ENCODE data around the gene SPAG16.

The SPAG16 gene

DNA sequence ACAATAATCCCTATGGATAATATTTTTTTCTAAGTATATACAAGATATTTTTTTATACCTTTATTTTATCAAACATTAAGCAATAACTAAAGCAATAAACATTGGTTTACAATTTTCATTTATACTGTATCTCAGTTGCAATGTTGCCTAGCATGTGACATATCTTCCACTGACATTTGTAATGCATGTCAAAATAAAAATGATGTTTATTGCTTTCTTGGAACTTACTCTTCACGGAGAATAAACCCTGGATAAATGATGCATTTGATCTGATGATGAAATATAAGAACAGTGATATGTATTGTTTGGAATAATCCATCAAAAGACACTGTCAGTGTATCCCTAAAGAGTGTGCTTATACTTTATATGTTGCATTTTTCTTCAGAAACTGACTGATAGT is 135.7 kb downstream of the SPAG16 start:
- TF ChIP-seq SPI1 (IDR thresholded peaks at IDR 0.05; ENCODE audit: borderline replicate concordance, low read depth) (no peak), POLR2AphosphoS5 (IDR thresholded peaks at IDR 0.05; ENCODE audit: low read depth) (no peak), GABPA (IDR thresholded peaks at IDR 0.05; ENCODE audit: low read depth) (no peak)
- TF ChIP-seq, protein P1, sequence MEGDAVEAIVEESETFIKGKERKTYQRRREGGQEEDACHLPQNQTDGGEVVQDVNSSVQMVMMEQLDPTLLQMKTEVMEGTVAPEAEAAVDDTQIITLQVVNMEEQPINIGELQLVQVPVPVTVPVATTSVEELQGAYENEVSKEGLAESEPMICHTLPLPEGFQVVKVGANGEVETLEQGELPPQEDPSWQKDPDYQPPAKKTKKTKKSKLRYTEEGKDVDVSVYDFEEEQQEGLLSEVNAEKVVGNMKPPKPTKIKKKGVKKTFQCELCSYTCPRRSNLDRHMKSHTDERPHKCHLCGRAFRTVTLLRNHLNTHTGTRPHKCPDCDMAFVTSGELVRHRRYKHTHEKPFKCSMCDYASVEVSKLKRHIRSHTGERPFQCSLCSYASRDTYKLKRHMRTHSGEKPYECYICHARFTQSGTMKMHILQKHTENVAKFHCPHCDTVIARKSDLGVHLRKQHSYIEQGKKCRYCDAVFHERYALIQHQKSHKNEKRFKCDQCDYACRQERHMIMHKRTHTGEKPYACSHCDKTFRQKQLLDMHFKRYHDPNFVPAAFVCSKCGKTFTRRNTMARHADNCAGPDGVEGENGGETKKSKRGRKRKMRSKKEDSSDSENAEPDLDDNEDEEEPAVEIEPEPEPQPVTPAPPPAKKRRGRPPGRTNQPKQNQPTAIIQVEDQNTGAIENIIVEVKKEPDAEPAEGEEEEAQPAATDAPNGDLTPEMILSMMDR (IDR thresholded peaks at IDR 0.05; ENCODE audit: insufficient read depth, low read length) = no peak
- TF ChIP-seq, protein P2, sequence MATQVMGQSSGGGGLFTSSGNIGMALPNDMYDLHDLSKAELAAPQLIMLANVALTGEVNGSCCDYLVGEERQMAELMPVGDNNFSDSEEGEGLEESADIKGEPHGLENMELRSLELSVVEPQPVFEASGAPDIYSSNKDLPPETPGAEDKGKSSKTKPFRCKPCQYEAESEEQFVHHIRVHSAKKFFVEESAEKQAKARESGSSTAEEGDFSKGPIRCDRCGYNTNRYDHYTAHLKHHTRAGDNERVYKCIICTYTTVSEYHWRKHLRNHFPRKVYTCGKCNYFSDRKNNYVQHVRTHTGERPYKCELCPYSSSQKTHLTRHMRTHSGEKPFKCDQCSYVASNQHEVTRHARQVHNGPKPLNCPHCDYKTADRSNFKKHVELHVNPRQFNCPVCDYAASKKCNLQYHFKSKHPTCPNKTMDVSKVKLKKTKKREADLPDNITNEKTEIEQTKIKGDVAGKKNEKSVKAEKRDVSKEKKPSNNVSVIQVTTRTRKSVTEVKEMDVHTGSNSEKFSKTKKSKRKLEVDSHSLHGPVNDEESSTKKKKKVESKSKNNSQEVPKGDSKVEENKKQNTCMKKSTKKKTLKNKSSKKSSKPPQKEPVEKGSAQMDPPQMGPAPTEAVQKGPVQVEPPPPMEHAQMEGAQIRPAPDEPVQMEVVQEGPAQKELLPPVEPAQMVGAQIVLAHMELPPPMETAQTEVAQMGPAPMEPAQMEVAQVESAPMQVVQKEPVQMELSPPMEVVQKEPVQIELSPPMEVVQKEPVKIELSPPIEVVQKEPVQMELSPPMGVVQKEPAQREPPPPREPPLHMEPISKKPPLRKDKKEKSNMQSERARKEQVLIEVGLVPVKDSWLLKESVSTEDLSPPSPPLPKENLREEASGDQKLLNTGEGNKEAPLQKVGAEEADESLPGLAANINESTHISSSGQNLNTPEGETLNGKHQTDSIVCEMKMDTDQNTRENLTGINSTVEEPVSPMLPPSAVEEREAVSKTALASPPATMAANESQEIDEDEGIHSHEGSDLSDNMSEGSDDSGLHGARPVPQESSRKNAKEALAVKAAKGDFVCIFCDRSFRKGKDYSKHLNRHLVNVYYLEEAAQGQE (IDR thresholded peaks at IDR 0.05; ENCODE audit: insufficient replicate concordance, low read depth) = no peak
- no peak for DNase-seq (ENCODE audit: low read depth in 1 of 2, low spot score in 1 of 2)
- no peak overlapping the region for H3K4me3 ChIP-seq (replicated peaks; ENCODE audit: insufficient read depth, low read length)
- no peaks in the 10 kb centered on the region for H3K27me3 ChIP-seq (ENCODE audit: insufficient read depth, poor library complexity, severe bottlenecking)
- no peak overlapping the region for H3K27ac ChIP-seq (replicated peaks)

DNA sequence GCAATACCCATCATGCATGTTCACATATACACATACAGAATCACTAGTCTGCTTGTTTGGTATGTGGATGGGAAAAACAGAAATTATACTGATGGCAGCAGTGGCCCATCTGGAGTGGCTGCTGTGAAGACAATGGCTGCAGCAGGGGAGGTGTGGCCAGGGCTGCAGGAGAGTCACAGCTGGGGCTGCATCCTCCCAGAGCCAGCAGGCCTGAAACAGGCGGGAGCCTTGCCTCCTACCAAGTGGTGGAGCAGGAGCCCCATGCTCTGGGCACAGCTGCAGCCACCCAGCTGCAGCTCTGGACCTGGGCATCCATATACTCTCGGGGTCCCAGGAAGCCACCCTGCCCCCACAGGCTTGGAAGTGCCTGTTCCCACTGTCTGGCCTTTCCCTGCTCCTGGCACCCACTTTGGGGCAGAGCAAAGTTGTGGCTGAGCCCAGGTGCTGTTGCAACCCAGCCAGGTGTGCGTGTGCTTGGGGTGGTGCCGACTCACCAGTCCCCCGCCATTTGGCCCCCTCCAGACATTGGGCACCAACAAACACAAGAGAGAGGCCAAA is 136.6 kb downstream of the SPAG16 start:
- Histone ChIP-seq H3K27ac (replicated peaks) (no peak overlapping the region), H3K4me3 (replicated peaks; ENCODE audit: insufficient read depth, low read length) (no peak overlapping the region), H3K27me3 (ENCODE audit: insufficient read depth, poor library complexity, severe bottlenecking) (no peaks in the 10 kb centered on the region)
- TF ChIP-seq, protein P1 (IDR thresholded peaks at IDR 0.05; ENCODE audit: insufficient read depth, low read length) = no peak
- TF ChIP-seq GABPA (IDR thresholded peaks at IDR 0.05; ENCODE audit: low read depth) = no peak
- TF ChIP-seq POLR2AphosphoS5 (IDR thresholded peaks at IDR 0.05; ENCODE audit: low read depth) = no peak
- no peak for TF ChIP-seq SPI1 (IDR thresholded peaks at IDR 0.05; ENCODE audit: borderline replicate concordance, low read depth)
- TF ChIP-seq, protein P2 (IDR thresholded peaks at IDR 0.05; ENCODE audit: insufficient replicate concordance, low read depth) = no peak
- no peak for DNase-seq (ENCODE audit: low read depth in 1 of 2, low spot score in 1 of 2)

- H3K4me3 ChIP-seq (replicated peaks; ENCODE audit: insufficient read depth, low read length) = no peak overlapping the region
- TF ChIP-seq GABPA (IDR thresholded peaks at IDR 0.05; ENCODE audit: low read depth) = no peak
- no peak for TF ChIP-seq SPI1 (IDR thresholded peaks at IDR 0.05; ENCODE audit: borderline replicate concordance, low read depth)
- H3K27ac ChIP-seq (replicated peaks) = no peak overlapping the region
- DNase-seq (ENCODE audit: low read depth in 1 of 2, low spot score in 1 of 2) = no peak
- no peaks in the 10 kb centered on the region for H3K27me3 ChIP-seq (ENCODE audit: insufficient read depth, poor library complexity, severe bottlenecking)
Measured at GRCh38 chr2:213422211-213422610, 137.9 kb downstream of the SPAG16 start.

- TF ChIP-seq GABPA (IDR thresholded peaks at IDR 0.05; ENCODE audit: low read depth) (no peak), SPI1 (IDR thresholded peaks at IDR 0.05; ENCODE audit: borderline replicate concordance, low read depth) (no peak), POLR2AphosphoS5 (IDR thresholded peaks at IDR 0.05; ENCODE audit: low read depth) (no peak)
- TF ChIP-seq, protein P2 (IDR thresholded peaks at IDR 0.05; ENCODE audit: insufficient replicate concordance, low read depth) = no peak
- TF ChIP-seq, protein P1 (IDR thresholded peaks at IDR 0.05; ENCODE audit: insufficient read depth, low read length) = no peak
- H3K27me3 ChIP-seq (ENCODE audit: insufficient read depth, poor library complexity, severe bottlenecking) = no peaks in the 10 kb centered on the region
- DNase-seq (ENCODE audit: low read depth in 1 of 2, low spot score in 1 of 2) = no peak
Measured at GRCh38 chr2:213425618-213426017, 141.4 kb downstream of the SPAG16 start.

More at GRCh38 chr2:213425618-213426017, 141.4 kb downstream of the SPAG16 start:
- no peak overlapping the region for H3K27ac ChIP-seq (replicated peaks)
- no peak overlapping the region for H3K4me3 ChIP-seq (replicated peaks; ENCODE audit: insufficient read depth, low read length)

Measured in HL-60 (cell line).